GM18861 (cell line): Measurements from ENCODE around the gene ZDHHC5.

Experiments used
- ATAC-seq: cut with Tn5 transposase; IDR thresholded peaks from one replicate; pipeline ENCODE4 v1.9.1; 2021; ENCODE audit not compliant: unreplicated experiment

Gene ZDHHC5

GRCh38 chr11:57667736-57668433, at the start of gene ZDHHC5:
Gene ZDHHC5 (plus strand): TSS chr11:57668114. CDS start chr11:57673091, 4,977 bp downstream.
- peak; percentile 87 for ATAC-seq

GRCh38 chr11:57618438-57618837, 49.5 kb upstream of the ZDHHC5 start:
- ATAC-seq, result no peak

GRCh38 chr11:57619331-57619730, 48.6 kb upstream of the ZDHHC5 start:
- ATAC-seq, result no peak

DNA sequence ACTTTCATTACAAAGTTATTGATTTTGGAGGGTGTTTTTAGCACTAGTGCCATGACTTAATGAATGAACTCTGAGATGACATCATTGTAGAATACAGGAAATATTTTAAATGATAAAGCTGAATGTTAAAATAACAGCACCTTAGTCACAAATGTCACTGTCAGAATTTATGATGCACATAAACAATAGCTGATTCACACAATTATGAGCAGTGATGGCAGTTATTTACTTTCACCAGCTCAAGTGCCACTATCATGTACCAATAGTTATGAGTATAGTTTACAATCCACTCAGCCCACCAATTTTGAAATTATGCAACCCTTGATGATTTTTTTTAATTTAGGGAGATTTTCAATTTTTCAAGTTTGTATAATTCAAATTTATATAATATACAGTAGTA, 47.4 kb upstream of the ZDHHC5 start:
- no peak for ATAC-seq

- no peak for ATAC-seq
Observed at GRCh38 chr11:57622263-57622662, 45.7 kb upstream of the ZDHHC5 start.

GRCh38 chr11:57624864-57625263, 43.0 kb upstream of the ZDHHC5 start:
- no peak for ATAC-seq

- no peak for ATAC-seq
Observed at GRCh38 chr11:57626895-57627294, 41.0 kb upstream of the ZDHHC5 start.

DNA sequence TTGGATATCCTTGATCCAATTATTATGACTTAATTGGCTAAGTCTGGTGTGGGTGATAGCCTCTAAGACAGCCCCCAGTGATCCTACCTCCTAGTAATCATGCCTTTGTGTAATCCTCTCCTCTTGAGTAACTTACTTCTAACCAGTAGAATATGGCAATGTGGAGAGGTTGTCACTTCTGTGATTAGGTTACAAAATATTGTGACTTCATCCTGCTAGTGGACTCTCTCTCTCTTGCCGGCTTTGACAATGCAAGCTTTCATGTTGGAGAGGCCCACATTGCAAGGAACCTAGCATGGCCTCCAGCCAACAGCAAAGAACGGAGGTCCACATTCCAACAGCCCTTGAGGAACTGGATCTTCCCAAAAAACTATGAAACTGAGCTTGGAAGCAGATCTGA, 37.7 kb upstream of the ZDHHC5 start:
- no peak for ATAC-seq

- no peak for ATAC-seq
Observed at GRCh38 chr11:57632116-57632515, 35.8 kb upstream of the ZDHHC5 start.

DNA sequence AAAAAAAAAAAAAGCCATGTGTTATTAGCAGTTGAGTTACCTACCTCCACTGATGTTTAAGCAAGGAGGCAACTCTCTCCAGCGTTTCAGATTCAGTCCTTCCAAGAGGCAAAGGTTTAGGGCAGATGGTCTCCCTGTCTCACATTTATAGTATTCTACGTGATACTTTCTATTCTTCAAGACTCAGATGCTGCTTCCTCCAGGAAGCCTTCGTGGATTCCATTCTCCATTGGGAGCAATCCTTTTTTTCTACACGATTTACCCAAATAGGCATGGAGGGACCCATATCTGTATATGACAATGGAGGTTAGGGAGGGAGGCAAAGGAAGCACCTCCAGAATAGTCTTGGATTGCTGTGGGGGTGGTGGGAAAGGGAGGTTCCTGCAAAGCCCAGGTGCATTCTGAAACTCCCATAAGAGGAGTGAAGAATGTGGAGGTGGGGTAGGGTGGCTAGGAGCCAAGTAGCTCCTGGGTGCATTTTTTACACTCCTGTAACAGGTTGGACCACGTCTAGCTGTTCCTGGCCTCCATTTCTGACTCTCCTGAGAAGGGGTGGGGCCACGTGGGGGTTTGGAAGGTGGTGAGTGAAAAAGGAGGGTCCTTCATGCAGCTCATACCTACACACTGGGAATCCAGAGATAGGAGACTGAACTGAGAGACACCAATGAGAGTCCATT, 34.4 kb upstream of the ZDHHC5 start:
- no peak for ATAC-seq

DNA sequence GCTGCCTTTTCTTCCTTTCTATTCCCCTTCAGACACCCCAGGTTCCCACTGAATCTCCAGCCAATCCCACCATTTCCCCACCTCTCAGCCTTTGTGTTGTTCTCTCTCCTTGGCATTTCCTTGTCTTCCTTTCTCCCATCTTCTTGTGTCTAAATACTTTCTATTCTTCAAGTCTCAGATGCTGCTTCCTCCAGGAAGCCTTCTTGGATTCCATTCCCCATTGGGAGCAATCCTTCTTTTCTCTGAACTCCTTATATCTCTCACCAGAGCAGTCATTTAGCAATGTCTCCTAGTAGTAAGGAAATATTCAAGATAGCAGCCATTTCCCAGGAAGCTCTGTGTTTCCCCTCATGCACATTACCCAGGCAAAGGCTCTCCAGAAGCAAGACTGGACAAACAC, 33.6 kb upstream of the ZDHHC5 start:
- no peak for ATAC-seq

DNA sequence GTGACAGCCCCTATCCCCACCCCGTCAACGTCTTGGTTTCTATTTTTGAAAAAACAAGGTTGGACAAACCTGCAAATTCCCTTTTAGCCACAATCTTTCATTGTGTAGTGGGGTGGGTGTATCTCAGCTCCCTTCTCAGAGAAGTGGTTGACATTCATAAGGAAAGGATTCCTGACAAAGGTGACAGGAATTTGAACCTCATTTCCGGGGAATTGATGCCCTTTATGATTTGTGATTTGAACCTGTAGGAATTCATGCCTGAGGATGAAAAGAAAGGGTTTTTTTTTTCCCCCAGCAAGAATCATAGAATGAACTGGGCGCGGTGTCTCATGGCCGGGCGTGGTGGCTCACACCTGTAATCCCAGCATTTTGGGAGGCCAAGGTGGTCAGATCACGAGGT, 32.7 kb upstream of the ZDHHC5 start:
- no peak for ATAC-seq

GRCh38 chr11:57637626-57638004, 30.3 kb upstream of the ZDHHC5 start:
- ATAC-seq, result no peak

DNA sequence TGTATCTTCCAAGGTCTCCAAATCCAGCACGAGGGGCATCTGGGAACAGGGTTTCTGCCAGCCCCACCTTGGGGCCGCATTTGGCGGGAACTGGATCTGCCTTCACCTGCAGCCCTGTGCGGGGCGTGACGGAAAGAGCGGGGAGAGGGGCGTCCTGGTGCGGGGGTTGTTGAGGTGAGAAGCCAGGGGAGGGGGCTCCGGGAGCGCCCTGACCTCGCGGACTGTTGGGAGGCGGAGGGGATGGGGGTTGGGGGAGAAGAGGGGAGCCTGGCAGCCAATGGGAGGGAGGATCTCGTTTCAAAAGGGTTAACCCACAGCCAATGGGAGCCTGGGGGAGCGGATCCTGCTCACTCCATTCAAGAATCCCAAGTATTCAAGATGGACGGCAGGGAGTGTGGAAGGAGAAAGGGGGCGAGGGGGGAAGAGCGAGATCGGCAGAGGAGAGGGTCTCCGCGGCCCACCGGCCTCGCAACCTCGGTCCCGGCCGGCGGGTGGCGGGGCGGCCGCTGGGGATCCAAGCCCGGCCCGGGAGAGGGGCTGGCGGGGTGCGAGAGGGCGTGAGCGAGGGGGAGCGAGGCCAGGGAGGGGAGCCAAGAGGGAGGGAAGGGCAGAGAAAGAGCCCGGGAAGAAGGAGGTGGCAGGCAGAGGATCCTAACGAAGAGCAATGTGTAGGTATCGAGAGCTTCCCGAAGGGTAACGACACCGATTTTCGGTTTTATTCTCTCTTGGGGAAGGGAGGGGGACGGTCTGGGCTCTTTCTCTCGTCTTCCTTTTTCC, 29.7 kb upstream of the ZDHHC5 start:
- no peak for ATAC-seq

DNA sequence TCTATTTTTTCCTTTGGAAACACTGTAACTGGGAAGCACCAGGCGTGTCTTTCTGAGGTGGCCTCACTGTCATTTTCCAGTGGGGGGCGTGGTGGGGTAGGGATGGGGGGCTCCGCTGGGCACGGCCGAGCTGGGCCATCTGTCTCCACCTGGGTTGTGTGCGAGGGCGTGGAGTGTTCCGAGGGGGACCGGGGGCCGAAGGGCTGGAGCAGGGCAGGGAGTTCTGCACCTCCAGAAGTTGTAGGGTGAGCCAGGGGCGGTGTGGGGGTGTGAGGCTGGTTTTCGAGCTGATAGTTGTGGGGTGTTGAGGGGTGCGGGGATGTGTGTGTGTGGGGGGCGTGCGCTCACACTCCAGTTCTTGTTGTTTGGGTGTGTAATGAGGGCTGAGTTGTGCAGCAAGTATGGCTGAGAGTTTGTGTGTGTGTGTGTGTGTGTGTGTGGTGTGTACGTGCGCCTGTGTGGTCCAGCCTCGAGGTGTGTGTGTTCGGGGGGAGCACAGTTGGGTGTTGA, 29.0 kb upstream of the ZDHHC5 start:
- no peak for ATAC-seq

DNA sequence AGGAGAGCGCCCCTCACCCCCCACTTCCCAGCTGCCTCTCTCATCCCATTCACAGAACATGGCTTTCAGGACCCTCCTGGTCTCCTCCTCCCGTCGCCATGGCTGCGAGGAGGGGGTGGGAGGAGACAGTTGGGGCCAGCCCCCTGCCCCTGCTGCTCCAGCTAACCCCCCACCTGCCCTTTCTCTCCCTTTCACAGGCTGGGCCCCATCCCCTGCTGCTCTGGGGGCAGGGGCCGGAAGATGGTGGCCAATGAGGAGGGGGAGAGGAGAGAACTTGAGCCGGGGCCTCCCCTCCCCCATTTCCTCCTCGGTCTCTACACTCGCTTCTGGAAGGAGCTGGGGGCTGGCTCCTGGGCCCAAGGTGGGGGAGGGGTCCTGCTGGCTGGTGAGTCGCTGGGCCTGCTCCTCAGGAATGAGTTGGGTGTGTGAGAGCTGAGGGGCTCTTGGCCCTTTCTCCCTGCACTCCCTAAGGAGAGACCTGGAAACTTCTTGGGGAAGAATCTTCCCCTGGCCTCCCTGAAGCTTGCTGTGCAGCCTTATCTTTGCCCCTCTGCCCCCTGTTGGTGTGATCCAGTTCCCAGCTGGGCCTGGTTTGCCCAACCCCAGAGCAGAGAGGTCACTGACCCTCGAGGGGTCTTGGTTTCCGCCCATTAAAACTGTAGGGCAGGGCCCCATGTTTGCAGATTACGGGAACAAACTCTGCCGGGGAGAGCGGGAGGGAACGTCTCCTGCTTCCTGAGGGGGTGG, 28.4 kb upstream of the ZDHHC5 start:
- no peak for ATAC-seq

GRCh38 chr11:57640068-57640800, 27.7 kb upstream of the ZDHHC5 start:
- no peak for ATAC-seq

GRCh38 chr11:57641011-57641807, 26.7 kb upstream of the ZDHHC5 start:
- ATAC-seq, result peak; percentile 50

- ATAC-seq, result no peak
Observed at GRCh38 chr11:57643802-57644201, 24.1 kb upstream of the ZDHHC5 start.
